HL-60 (cell line): ENCODE data around the gene MXD3.

ENCODE experiments used
- POLR2AphosphoS5 ChIP-seq: IDR thresholded peaks from 2 replicates; pipeline ENCODE4 v1.6.1; 2012; ENCODE audit warnings: low read depth
- TF ChIP-seq, protein P1 (sequence below): IDR thresholded peaks from one replicate; pipeline ENCODE4 v1.5.1; 2011; ENCODE audit warnings: low read length, control low read depth, inconsistent platforms; ENCODE audit not compliant: insufficient read depth

DNA sequence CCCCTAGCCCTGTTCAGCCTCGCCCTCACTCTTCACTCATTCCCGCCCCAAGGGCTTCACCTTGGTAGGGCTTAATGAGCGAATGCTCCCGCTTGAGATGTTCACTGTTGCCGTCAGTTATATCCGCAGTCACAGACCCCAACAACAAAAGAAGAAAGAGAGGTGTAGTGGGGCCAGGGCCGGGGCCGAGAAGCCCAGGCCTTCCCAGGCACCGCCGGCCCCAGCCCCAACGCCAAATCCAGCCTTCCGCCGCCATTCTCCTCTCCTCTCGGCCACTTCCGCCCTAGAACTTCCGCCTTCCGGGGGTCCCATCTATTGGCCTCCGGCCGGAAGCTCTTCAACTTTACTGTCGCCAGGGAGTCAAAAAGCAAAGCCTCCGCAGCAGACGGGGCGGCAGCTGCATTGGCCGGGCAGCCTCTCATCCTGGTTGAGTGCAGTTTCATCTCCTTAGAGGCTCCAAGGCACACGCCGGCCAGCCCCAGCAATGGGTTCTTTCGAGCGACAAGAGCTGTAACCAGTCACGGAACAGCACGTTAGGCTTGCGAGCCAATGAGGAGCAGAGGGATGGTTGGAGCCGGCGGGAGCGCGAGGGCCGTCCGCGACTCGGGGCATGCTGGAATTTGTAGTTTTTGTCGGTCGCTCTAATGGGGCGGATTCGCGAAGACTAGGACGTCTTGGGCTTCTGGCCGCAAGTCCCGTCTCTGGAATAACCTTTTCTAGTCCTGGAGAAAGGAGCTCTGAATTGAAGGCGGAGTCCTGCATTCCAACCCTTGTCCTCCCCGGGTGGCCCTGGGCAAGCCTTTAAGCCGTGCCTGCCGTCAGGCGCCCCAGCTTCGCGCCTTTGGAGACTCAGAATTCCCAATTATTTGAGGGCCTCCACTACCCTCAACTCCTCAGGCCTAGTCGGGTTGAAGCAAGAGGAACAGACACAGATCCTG lies 40.0 kb upstream of the MXD3 start, which contains the start of gene LMAN2:
- TF ChIP-seq POLR2AphosphoS5: peak; percentile 90
- TF ChIP-seq, protein P1, sequence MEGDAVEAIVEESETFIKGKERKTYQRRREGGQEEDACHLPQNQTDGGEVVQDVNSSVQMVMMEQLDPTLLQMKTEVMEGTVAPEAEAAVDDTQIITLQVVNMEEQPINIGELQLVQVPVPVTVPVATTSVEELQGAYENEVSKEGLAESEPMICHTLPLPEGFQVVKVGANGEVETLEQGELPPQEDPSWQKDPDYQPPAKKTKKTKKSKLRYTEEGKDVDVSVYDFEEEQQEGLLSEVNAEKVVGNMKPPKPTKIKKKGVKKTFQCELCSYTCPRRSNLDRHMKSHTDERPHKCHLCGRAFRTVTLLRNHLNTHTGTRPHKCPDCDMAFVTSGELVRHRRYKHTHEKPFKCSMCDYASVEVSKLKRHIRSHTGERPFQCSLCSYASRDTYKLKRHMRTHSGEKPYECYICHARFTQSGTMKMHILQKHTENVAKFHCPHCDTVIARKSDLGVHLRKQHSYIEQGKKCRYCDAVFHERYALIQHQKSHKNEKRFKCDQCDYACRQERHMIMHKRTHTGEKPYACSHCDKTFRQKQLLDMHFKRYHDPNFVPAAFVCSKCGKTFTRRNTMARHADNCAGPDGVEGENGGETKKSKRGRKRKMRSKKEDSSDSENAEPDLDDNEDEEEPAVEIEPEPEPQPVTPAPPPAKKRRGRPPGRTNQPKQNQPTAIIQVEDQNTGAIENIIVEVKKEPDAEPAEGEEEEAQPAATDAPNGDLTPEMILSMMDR: no peak
